ENCODE data around the gene WAPL. TPM values are rescaled to one million over a fixed set of nuclear protein-coding genes. Genes with fewer than 3 reads are reported as not detected.
"Not testable (repeated sequence)": the region's sequence is repeated elsewhere in the genome, so short reads cannot be mapped to it uniquely, and the experiment has no call there.

Gene WAPL
- polyA plus RNA-seq, 1 donor (not counting 4 experiments of a cell fraction or from before 2014, with no cell fraction given), result 26.2 TPM

DNA sequence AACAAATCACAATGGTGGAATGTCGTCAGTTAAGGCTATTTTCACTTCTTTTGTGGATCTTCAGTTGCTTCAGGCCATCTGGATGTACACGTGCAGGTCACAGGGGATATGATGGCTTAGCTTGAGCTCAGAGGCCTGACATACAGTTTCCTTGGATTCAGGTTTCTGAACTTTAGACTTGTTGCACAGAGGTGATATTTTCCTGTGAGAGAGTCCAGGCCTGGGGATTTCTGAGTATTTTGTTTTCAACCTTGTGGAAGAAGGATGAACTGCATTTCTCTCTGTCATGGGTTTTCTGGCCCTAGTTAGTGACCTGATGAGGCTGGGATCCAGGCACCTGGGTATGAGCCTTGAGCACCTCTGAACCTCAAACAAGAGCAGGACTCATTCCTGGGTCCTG lies 44.9 kb upstream of the WAPL start:
- H3K4me1 ChIP-seq (ENCODE audit: control insufficient read depth, extremely low read depth, insufficient read depth, low read length); H4K20me1 ChIP-seq (ENCODE audit: control insufficient read depth, extremely low read depth, insufficient read depth, low read length); DNase-seq (ENCODE audit: low read depth, low spot score); H3K4me3 ChIP-seq (ENCODE audit: control insufficient read depth in 2 of 3, extremely low read depth in 1 of 3, insufficient read depth in 2 of 3, low read depth in 1 of 3, low read length in 3 of 3); H3K36me3 ChIP-seq (ENCODE audit: control insufficient read depth in 2 of 2, extremely low read depth in 1 of 2, insufficient read depth in 2 of 2, low read length in 2 of 2); H3K9me3 ChIP-seq (ENCODE audit: control insufficient read depth, low read depth, low read length); H3K9me1 ChIP-seq (ENCODE audit: control insufficient read depth, extremely low read depth, insufficient read depth, low read length); H2AFZ ChIP-seq (ENCODE audit: control insufficient read depth, low read length); H3K4me2 ChIP-seq (ENCODE audit: control insufficient read depth, extremely low read depth, insufficient read depth, low read depth, low read length); dilution Hi-C loops (cut with MboI; ENCODE audit: extremely low pct_ligation_motif_present, low sequenced_read_pairs); H3K27me3 ChIP-seq (ENCODE audit: control insufficient read depth, extremely low read depth, insufficient read depth, low read length); H3K79me2 ChIP-seq (ENCODE audit: control insufficient read depth, insufficient read depth, low read length); H3K27ac ChIP-seq (ENCODE audit: control insufficient read depth, insufficient read depth, low read length); FAIRE-seq; H3K9ac ChIP-seq (ENCODE audit: control insufficient read depth, extremely low read depth, insufficient read depth, low read length): not testable (repeated sequence)
- peak in 1 of 3 experiments; percentile 15 for TF ChIP-seq CTCF (optimal IDR thresholded peaks at IDR 0.05 in 1 of 3, IDR thresholded peaks at IDR 0.05 in 1 of 3, conservative IDR thresholded peaks at IDR 0.05 in 1 of 3; ENCODE audit: extremely low read depth in 1 of 3, insufficient read depth in 2 of 3, low read length in 3 of 3)

- H3K27ac ChIP-seq (ENCODE audit: control insufficient read depth, insufficient read depth, low read length); H3K9ac ChIP-seq (ENCODE audit: control insufficient read depth, extremely low read depth, insufficient read depth, low read length); H3K9me1 ChIP-seq (ENCODE audit: control insufficient read depth, extremely low read depth, insufficient read depth, low read length); H2AFZ ChIP-seq (ENCODE audit: control insufficient read depth, low read length); H3K79me2 ChIP-seq (ENCODE audit: control insufficient read depth, insufficient read depth, low read length); H3K4me3 ChIP-seq (ENCODE audit: control insufficient read depth in 2 of 3, extremely low read depth in 1 of 3, insufficient read depth in 2 of 3, low read depth in 1 of 3, low read length in 3 of 3); FAIRE-seq; H3K27me3 ChIP-seq (ENCODE audit: control insufficient read depth, extremely low read depth, insufficient read depth, low read length); DNase-seq (ENCODE audit: low read depth, low spot score); H3K9me3 ChIP-seq (ENCODE audit: control insufficient read depth, low read depth, low read length); H3K4me1 ChIP-seq (ENCODE audit: control insufficient read depth, extremely low read depth, insufficient read depth, low read length); H3K36me3 ChIP-seq (ENCODE audit: control insufficient read depth in 2 of 2, extremely low read depth in 1 of 2, insufficient read depth in 2 of 2, low read length in 2 of 2); H4K20me1 ChIP-seq (ENCODE audit: control insufficient read depth, extremely low read depth, insufficient read depth, low read length); H3K4me2 ChIP-seq (ENCODE audit: control insufficient read depth, extremely low read depth, insufficient read depth, low read depth, low read length); dilution Hi-C loops (cut with MboI; ENCODE audit: extremely low pct_ligation_motif_present, low sequenced_read_pairs): not testable (repeated sequence)
Observed at GRCh38 chr10:86563338-86563737, 41.7 kb upstream of the WAPL start.

DNA sequence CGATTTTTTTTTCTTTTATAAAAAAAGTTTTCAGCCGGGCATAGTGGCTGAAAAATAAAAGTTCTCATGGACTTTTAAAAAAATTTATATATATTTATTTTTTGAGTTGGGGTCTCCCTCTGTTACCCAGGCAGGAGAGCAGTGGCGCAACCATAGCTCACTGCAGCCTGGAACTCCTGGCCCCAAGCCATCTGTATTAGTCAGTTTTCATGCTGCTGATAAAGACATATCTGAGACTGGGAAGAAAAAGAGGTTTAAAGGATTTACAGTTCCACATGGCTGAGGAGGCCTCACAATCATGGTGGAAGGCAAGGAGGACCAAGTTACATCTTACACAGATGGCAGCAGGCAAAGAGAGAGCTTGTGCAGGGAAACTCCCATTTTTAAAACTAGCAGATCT lies 37.1 kb upstream of the WAPL start:
- H3K9me3 ChIP-seq (ENCODE audit: control insufficient read depth, low read depth, low read length); H3K9me1 ChIP-seq (ENCODE audit: control insufficient read depth, extremely low read depth, insufficient read depth, low read length); H3K4me2 ChIP-seq (ENCODE audit: control insufficient read depth, extremely low read depth, insufficient read depth, low read depth, low read length); H3K27ac ChIP-seq (ENCODE audit: control insufficient read depth, insufficient read depth, low read length); H4K20me1 ChIP-seq (ENCODE audit: control insufficient read depth, extremely low read depth, insufficient read depth, low read length); H3K36me3 ChIP-seq (ENCODE audit: control insufficient read depth in 2 of 2, extremely low read depth in 1 of 2, insufficient read depth in 2 of 2, low read length in 2 of 2); H3K27me3 ChIP-seq (ENCODE audit: control insufficient read depth, extremely low read depth, insufficient read depth, low read length); DNase-seq (ENCODE audit: low read depth, low spot score); FAIRE-seq; H2AFZ ChIP-seq (ENCODE audit: control insufficient read depth, low read length); H3K4me1 ChIP-seq (ENCODE audit: control insufficient read depth, extremely low read depth, insufficient read depth, low read length); dilution Hi-C loops (cut with MboI; ENCODE audit: extremely low pct_ligation_motif_present, low sequenced_read_pairs); H3K79me2 ChIP-seq (ENCODE audit: control insufficient read depth, insufficient read depth, low read length); H3K4me3 ChIP-seq (ENCODE audit: control insufficient read depth in 2 of 3, extremely low read depth in 1 of 3, insufficient read depth in 2 of 3, low read depth in 1 of 3, low read length in 3 of 3); H3K9ac ChIP-seq (ENCODE audit: control insufficient read depth, extremely low read depth, insufficient read depth, low read length): not testable (repeated sequence)

Measured in keratinocyte (primary cell).